GM12873 (cell line): ENCODE data around the gene MRTFB.

Source experiments
- CTCF ChIP-seq: IDR thresholded peaks from 2 replicates; pipeline ENCODE4 v1.5.1; 2012; ENCODE audit warnings: low read depth, mild to moderate bottlenecking, moderate library complexity, low read length, control low read depth; ENCODE audit not compliant: insufficient read depth; ENCODE audit errors: missing control alignments

The MRTFB gene

GRCh38 chr16:14205666-14206065, 134.5 kb downstream of the MRTFB start:
- no peak for TF ChIP-seq CTCF

- TF ChIP-seq CTCF: no peak
These were observed 140.9 kb downstream of the MRTFB start for GRCh38 chr16:14211856-14212543.

DNA sequence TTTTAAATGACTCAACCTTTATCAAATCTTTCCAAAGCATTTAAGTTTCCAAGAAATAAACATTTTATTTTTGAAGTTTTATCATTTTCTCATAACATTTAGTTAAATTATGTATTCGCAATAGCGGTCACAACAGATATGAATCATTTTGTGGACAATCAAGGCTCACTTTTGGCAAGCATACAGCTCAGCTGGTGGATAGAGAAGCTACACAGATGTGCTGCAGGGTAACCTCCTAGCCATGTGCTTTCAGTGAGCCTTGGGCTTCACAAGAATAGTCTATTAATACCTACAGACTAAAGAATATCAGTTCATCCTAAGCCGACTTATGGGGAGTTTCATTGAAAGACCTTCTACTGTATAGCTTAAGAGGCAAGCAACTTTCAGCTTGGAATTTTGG, 144.8 kb downstream of the MRTFB start:
- no peak for TF ChIP-seq CTCF

DNA sequence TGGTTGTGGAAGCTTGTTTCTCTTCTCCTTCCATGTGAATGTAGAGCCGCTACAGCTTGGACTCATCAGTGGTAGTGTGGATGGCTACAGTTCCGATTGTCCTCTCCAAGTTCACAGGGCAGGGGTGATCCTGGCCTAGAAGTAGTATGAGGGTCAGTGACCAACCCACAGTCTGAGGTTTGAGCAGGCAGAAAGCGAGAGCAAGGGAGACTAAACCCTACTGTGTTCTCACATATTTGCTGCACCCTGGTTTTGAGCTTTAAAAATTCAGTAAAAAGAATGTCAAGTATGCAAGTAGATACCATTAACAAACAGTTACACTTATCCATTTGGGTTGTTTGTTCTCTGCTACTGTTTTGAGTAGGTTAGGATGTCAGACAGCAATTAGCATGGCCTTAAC, 148.9 kb downstream of the MRTFB start:
- TF ChIP-seq CTCF: no peak

DNA sequence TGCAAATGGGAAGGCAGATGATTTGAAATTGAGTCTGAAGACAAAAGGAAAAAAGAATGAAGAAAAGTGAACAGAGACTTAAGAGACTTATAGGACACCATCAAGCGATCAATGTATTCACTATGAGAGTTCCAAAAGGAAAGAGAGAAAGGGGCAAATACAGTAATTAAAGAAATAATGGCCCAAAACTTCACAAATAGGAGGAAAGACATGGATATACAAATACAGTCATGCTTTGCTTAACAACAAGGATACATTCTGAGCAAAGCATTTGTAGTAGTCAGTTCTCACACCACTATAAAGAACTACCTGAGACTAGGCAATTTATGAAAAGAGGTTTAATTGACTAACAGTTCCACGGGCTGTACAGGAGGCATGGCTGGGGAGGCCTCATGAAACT, 152.5 kb downstream of the MRTFB start:
- no peak for TF ChIP-seq CTCF

GRCh38 chr16:14225457-14225856, 154.3 kb downstream of the MRTFB start:
- no peak for TF ChIP-seq CTCF

GRCh38 chr16:14232106-14232864, 161.2 kb downstream of the MRTFB start:
- TF ChIP-seq CTCF: no peak
